Activated CD4-positive, alpha-beta T cell treated with anti-CD3 and anti-CD28 coated beads, Interleukin-2, amount 10 ng/mL, durations not matched to agents 7 days and 5 days (primary cell): ENCODE data around the gene ARID1B. TPM values are rescaled to one million over a fixed set of nuclear protein-coding genes. Genes with fewer than 3 reads are reported as not detected.

Source experiments
- CTCF ChIA-PET: fragments of 350-600 bp; sonication (Branson Sonifier 250); formaldehyde crosslinking; loops from one replicate; lab custom pipeline; 2021; ENCODE audit warnings: antibody characterized with exemption; lab: Charles Lee
- POLR2A ChIA-PET: fragments of 350-600 bp; sonication (Branson Sonifier 250); formaldehyde crosslinking; loops from one replicate; lab custom pipeline; 2021; ENCODE audit warnings: antibody characterized with exemption; lab: Charles Lee
- DNase-seq: peaks from one replicate; pipeline ENCODE4 v3.0.0-alpha.2; 2020
- H3K27ac Mint-ChIP-seq: one replicate; pipeline ENCODE4 v1.8.0; 2021; ENCODE audit warnings: mild to moderate bottlenecking, moderate library complexity, mixed read lengths
- H3K27me3 Mint-ChIP-seq: one replicate; pipeline ENCODE4 v1.8.0; 2021; ENCODE audit warnings: mixed read lengths
- H3K36me3 Mint-ChIP-seq: one replicate; pipeline ENCODE4 v1.8.0; 2021; ENCODE audit warnings: low read depth, mixed read lengths
- H3K4me1 Mint-ChIP-seq: one replicate; pipeline ENCODE4 v1.8.0; 2021; ENCODE audit warnings: mixed read lengths
- H3K4me3 Mint-ChIP-seq: one replicate; pipeline ENCODE4 v1.8.0; 2021; ENCODE audit warnings: mild to moderate bottlenecking, moderate library complexity, mixed read lengths
- H3K9me3 Mint-ChIP-seq: one replicate; pipeline ENCODE4 v1.8.0; 2021; ENCODE audit warnings: mixed read lengths
- total RNA-seq, 2 experiments: library from RNA; stranded (reverse); gene quantifications; one replicate each; pipeline ENCODE4 v1.2.3, GENCODE V29; 2021

Gene ARID1B
- total RNA-seq, 2 experiments from 2014 or later, result 76.8 to 89.6 TPM

DNA sequence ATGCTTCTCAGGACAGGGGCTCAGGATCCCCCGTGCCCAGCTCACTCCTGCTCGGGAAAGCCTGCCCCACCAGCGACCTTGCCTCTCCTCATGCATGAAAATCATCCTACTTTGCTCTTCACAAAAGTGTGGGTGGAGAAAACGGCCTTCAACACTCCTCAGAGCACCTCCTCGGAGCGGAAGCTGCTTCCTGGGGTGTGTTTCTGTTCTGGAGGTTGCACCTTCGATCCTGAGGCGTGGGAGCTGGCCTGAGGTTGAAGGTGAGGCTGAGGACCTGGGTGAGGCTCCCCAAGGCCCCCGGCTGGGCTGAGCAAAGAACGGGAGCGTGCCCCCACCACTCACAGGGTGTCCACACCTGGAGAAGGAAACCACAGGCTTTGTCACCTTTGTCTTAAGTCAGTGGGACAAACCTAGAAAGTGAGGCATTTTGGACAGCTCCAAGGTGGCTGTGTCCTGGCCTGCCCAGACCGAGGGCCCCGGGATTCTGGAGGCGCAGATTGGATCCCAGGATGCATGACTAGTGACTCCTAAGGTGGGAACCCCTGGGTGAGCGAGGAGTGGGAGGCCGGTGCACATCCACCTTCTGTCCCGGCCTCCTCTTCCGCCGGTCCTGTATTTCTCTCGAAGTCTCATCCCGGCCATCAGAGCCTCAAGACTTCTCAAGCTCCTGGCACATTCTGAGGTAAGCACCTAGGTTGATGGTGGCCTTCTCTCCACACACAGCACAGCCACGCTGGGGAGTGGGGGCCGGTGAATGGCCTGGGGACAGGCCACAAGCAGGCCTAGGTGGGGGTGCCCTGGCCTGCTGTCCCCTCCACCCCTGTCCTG is 441.4 kb downstream of the ARID1B start:
- H3K27ac Mint-ChIP-seq, result no peak overlapping the region
- H3K4me1 Mint-ChIP-seq, result peaks cover 30% of the 10 kb centered on the region
- H3K36me3 Mint-ChIP-seq, result no peaks in the 10 kb centered on the region
- CTCF ChIA-PET, result interaction anchor here (1.2 to 3.3 kb wide), 3 partner anchors 10 to 20 kb away, joined by 3 to 8 read pairs (median 5); no protein-coding TSS in a partner anchor
- H3K27me3 Mint-ChIP-seq, result no peaks in the 10 kb centered on the region
- no peak for DNase-seq
- no peak overlapping the region for H3K4me3 Mint-ChIP-seq
- POLR2A ChIA-PET, result no interaction called here
- H3K9me3 Mint-ChIP-seq, result no peaks in the 10 kb centered on the region

DNA sequence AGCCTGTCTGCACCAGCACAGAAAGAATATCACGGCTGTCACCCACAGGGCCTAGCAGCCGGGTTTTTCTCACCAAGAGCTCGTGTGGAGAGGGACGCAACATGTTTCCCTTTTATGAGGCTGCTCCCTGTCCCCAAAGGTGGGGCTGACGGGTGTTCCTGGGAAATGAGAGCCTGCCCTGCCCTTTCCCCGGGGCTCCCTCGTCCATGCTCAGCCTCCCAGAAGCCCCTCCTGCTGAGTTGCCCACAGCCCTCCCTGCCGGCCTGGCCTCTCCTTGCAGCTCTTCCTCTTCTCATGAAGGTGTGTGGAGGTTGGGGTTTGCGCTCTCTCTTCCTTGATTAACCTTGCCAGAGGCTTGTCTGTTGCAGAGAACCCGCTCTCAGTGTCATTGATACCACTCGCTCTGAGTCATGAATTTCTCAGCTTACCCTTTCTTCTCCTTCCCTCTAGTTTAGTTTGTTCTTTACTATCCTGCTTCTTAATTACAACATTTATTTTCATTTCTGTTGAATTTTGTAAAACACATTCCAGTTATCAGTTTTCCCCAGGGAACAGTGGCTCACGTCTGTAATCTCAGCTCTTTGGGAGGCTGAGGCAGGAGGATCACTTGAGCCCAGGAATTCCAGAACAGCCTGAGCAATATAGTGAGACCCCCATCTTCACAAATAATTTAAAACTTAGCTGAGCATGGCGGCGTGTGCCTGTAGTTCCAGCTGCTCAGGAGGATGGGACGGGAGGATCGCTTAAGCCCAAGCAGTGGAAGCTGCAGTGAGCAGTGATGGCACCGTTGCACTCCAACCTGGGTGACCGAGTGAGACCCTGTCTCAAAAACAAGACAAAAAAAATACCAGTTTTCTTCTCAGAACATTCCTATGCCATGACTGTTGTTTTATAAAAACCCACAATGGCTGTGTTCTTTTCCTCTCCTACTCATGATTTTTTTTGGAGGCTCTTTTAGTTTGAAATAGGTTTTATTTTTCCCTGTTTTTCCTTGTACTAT is 442.3 kb downstream of the ARID1B start:
- POLR2A ChIA-PET, result no interaction called here
- Mint-ChIP-seq H3K9me3 (no peaks in the 10 kb centered on the region), H3K4me3 (no peak overlapping the region), H3K27me3 (no peaks in the 10 kb centered on the region), H3K4me1 (peaks cover 30% of the 10 kb centered on the region), H3K27ac (no peak overlapping the region), H3K36me3 (no peaks in the 10 kb centered on the region)
- no peak for DNase-seq
- CTCF ChIA-PET, result interaction anchor here (1.2 to 3.3 kb wide), 3 partner anchors 9 to 21 kb away, joined by 3 to 8 read pairs (median 5); no protein-coding TSS in a partner anchor

DNA sequence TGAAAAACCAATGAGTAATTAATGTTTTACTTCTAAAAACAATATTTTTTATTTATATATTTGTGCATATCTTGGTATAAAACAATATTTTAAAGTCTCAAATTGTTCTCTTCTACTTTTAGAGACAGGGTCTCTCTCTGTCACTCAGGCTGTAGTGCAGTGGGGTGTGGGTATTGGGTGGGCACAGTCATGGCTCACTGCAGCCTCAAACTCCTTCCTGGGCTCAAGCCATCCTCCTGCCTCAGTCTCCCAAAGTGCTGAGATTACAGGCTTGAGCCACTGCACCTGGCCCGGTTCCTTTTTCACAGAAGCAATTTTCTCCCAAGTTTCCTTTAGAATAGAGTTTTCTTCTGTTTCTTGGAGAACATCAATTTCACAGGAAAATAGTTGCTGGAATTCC is 443.3 kb downstream of the ARID1B start:
- Mint-ChIP-seq H3K4me3 (peak overlapping the region; percentile 78), H3K9me3 (no peaks in the 10 kb centered on the region)

DNA sequence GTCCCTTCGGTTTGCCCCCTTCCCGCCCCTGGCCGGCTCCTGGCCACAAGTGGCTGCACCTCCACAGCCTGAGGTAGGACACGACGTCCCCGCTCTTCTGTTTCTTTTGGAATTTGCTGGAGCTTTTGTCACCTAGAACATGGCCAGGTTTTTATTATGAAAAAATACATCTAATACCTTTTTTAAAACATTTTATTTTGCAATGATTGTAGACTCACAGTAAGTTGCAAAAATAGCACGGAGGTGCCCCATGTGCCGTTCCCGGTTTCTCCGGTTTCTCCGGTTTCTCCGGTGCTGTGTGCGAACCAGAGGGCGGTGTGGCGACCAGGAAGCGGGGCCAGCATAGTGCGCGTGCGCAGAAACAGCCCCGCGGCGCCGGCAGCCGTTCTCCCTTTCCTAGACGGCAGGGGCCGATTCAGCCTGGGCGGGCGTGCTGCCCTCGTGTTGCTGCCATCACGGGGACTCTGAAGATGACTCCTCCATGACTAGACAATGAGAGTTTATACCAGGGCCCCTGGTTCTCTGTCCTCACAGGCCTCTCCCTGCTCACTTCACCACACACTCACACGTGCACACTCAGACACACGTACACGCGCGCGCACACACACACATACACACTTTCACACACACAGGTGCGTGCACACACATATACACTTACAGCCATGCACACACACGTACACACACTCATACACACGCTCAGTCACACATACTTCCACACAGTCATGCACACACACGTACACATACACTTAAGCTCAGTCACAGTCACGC is 444.1 kb downstream of the ARID1B start:
- Mint-ChIP-seq H3K27ac (peak overlapping the region; percentile 85), H3K4me3 (peak overlapping the region; percentile 78), H3K27me3 (no peaks in the 10 kb centered on the region), H3K4me1 (peaks cover 35% of the 10 kb centered on the region), H3K9me3 (no peaks in the 10 kb centered on the region), H3K36me3 (no peaks in the 10 kb centered on the region)
- peak; percentile 85 for DNase-seq
- CTCF ChIA-PET, result interaction anchor here (1.0 kb wide), 1 partner anchor 14 kb away, joined by 3 read pairs; no protein-coding TSS in a partner anchor
- POLR2A ChIA-PET, result no interaction called here

More for the DNA sequence above, 443.3 kb downstream of the ARID1B start:
- H3K27me3 Mint-ChIP-seq, result no peaks in the 10 kb centered on the region
- DNase-seq, result no peak
- H3K36me3 Mint-ChIP-seq, result no peaks in the 10 kb centered on the region
- peak overlapping the region; percentile 85 for H3K27ac Mint-ChIP-seq
- H3K4me1 Mint-ChIP-seq, result peaks cover 30% of the 10 kb centered on the region
- POLR2A ChIA-PET, result no interaction called here
- CTCF ChIA-PET, result interaction anchor here (1.0 to 1.2 kb wide), 2 partner anchors 10 to 15 kb away, joined by 3 read pairs; no protein-coding TSS in a partner anchor

GRCh38 chr6:157221817-157222175 is 444.6 kb downstream of the ARID1B start:
- Mint-ChIP-seq H3K27ac (peak overlapping the region; percentile 85), H3K9me3 (no peaks in the 10 kb centered on the region), H3K27me3 (no peaks in the 10 kb centered on the region), H3K36me3 (no peaks in the 10 kb centered on the region), H3K4me1 (peaks cover 39% of the 10 kb centered on the region), H3K4me3 (peak overlapping the region; percentile 78)
- ChIA-PET POLR2A (no interaction called here), CTCF (interaction anchor here (5.2 kb wide), 1 partner anchor 14 kb away, joined by 18 read pairs; no protein-coding TSS in a partner anchor)
- DNase-seq, result no peak

DNA sequence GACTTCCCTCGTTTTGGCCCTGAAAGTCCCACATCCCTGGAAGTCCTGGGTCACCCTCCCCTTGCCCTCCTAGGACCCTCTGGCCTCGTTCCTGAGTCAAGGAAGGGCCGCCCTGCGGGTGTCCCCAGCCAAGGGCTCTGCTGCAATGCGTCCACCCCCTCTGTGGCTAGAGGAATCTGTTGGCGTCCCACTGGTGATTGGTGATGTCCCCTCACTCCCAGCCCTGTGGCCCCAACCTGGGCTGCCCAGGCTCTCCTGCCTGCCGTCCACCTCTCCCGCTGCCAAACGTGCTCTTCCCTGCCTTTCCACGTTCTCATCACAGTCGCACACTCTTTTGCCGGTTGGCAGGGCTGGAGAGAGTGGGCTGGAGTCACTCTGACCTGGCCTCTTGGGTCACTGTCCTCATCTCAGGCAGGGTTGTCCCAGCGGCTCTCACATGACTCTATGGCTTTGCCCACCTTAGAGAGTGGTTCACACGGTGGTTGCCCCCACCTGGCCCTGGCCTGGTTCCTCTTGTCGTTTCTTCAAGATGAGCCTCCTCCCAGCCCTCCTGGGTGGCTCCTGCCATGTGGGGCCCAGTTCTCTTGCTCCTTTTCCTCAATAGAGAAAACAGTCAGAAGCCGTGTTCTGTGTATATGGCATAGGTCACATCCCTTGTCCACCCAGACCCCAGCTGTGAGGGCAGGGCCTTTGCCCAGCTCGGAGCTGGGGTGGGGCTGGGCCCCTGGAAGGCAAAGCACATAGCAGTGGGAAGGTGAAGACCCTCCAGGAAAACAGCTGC is 445.2 kb downstream of the ARID1B start:
- peak overlapping the region; percentile 52 for H3K4me3 Mint-ChIP-seq
- H3K9me3 Mint-ChIP-seq, result no peaks in the 10 kb centered on the region
- peaks cover 45% of the 10 kb centered on the region for H3K4me1 Mint-ChIP-seq
- CTCF ChIA-PET, result interaction anchor here (1.0 to 5.2 kb wide), 3 partner anchors 11 to 52 kb away, joined by 4 to 18 read pairs (median 4); no protein-coding TSS in a partner anchor
- POLR2A ChIA-PET, result no interaction called here
- H3K27ac Mint-ChIP-seq, result peak overlapping the region; percentile 87
- H3K27me3 Mint-ChIP-seq, result no peaks in the 10 kb centered on the region
- H3K36me3 Mint-ChIP-seq, result no peaks in the 10 kb centered on the region
- no peak for DNase-seq

DNA sequence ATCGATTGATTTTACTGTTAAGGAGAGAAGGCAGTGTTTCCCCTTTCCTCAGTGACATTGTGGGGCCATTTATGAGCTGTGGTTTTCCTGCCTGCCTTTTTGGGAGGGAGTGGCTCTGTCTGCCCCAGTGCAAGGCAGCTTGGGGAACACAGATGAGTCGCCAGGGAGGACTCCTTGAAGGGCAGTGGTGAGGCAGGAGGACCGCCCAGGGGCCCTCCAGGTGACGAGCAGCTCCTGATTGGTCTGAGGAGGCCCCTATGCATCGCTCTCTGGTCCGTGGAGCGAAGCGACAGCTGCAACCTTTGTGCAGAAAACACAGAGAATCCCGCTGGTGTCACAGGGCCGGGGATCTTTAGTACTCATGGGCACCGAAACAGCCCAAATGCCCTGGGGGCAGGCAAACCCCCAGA is 445.8 kb downstream of the ARID1B start:
- ChIA-PET CTCF (interaction anchor here (1.0 to 5.2 kb wide), 4 partner anchors 10 to 51 kb away, joined by 4 to 18 read pairs (median 5); no protein-coding TSS in a partner anchor), POLR2A (no interaction called here)
- peak overlapping the region; percentile 87 for H3K27ac Mint-ChIP-seq
- no peaks in the 10 kb centered on the region for H3K27me3 Mint-ChIP-seq
- H3K9me3 Mint-ChIP-seq, result no peaks in the 10 kb centered on the region
- peaks cover 51% of the 10 kb centered on the region for H3K4me1 Mint-ChIP-seq
- H3K4me3 Mint-ChIP-seq, result peak overlapping the region; percentile 2
- no peak for DNase-seq
- H3K36me3 Mint-ChIP-seq, result no peaks in the 10 kb centered on the region

GRCh38 chr6:157223511-157223910 is 446.3 kb downstream of the ARID1B start:
- peaks cover 56% of the 10 kb centered on the region for H3K4me1 Mint-ChIP-seq
- POLR2A ChIA-PET, result no interaction called here
- H3K4me3 Mint-ChIP-seq, result no peak overlapping the region
- no peak for DNase-seq
- H3K36me3 Mint-ChIP-seq, result no peaks in the 10 kb centered on the region
- H3K27ac Mint-ChIP-seq, result peak overlapping the region; percentile 72
- H3K9me3 Mint-ChIP-seq, result no peaks in the 10 kb centered on the region
- H3K27me3 Mint-ChIP-seq, result no peaks in the 10 kb centered on the region
- CTCF ChIA-PET, result interaction anchor here (1.0 to 5.2 kb wide), 4 partner anchors 9 to 51 kb away, joined by 4 to 18 read pairs (median 5); no protein-coding TSS in a partner anchor

- Mint-ChIP-seq H3K36me3 (no peaks in the 10 kb centered on the region), H3K9me3 (no peaks in the 10 kb centered on the region), H3K27me3 (no peaks in the 10 kb centered on the region), H3K4me3 (no peak overlapping the region), H3K4me1 (peaks cover 64% of the 10 kb centered on the region), H3K27ac (peak overlapping the region; percentile 26)
- ChIA-PET POLR2A (no interaction called here), CTCF (interaction anchor here (2.1 to 5.2 kb wide), 2 partner anchors 8 to 12 kb away, joined by 6 to 18 read pairs; no protein-coding TSS in a partner anchor)
- DNase-seq, result no peak
These were observed 447.2 kb downstream of the ARID1B start for GRCh38 chr6:157224178-157224950.

DNA sequence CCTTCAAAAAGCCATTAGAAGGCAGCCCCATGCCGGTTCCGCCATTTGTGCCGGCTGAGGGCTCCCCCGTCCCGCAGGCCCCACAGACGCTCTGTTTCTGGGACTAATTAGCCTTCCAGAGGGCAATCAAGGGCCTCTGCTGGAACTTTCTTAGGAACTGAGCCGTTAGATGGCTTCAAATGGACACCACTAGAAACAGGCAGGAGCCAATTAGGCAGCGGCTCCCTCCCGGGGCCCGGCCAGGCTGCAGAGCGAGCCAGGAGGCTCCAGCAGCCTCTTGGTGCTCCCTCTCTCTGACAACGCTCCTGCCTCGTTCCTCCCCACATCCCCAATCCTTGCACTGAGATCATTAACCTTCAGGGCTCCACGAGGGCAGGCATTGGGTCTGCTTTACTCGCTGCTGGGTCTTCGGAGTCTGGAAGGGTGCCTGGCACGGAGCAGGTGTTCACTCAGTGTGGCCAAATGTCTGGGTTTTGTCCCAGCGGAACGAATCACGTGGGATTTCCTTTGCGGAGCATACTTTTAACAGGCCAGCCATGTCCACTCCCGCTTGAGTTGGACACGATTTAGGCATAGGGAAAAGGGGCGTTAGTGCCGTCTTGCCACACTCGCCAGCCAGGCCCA is 447.9 kb downstream of the ARID1B start:
- ChIA-PET POLR2A (no interaction called here), CTCF (interaction anchor here (0.8 to 5.2 kb wide), 3 partner anchors 8 to 18 kb away, joined by 3 to 18 read pairs (median 6); no protein-coding TSS in a partner anchor)
- no peaks in the 10 kb centered on the region for H3K36me3 Mint-ChIP-seq
- no peak overlapping the region for H3K27ac Mint-ChIP-seq
- H3K4me1 Mint-ChIP-seq, result peaks cover 68% of the 10 kb centered on the region
- DNase-seq, result no peak
- H3K27me3 Mint-ChIP-seq, result no peaks in the 10 kb centered on the region
- no peaks in the 10 kb centered on the region for H3K9me3 Mint-ChIP-seq
- H3K4me3 Mint-ChIP-seq, result no peak overlapping the region
